WTC11 (cell line): ENCODE results near the gene ZNF808. TPM values are rescaled to one million over a fixed set of nuclear protein-coding genes. Genes with fewer than 3 reads are reported as not detected.
"Not testable (repeated sequence)": the region's sequence is repeated elsewhere in the genome, so short reads cannot be mapped to it uniquely, and the experiment has no call there.

Experiments used
- ATAC-seq: fragments of 200-7000 bp; cut with Tn5 transposase; 2 replicates; pipeline ENCODE4 v1.10.0; 2021; ENCODE audit warnings: mild to moderate bottlenecking, moderate library complexity
- CTCF ChIA-PET: fragments of 300-600 bp; sonication (Branson Sonifier 250); formaldehyde crosslinking; loops from one replicate; lab custom pipeline; 2021; ENCODE audit warnings: antibody characterized with exemption; lab: Charles Lee
- POLR2A ChIA-PET: fragments of 350-600 bp; sonication (Branson Sonifier 250); formaldehyde crosslinking; loops from one replicate; lab custom pipeline; 2021; ENCODE audit warnings: antibody characterized with exemption; lab: Charles Lee
- DNase-seq: peaks from one replicate; pipeline ENCODE4 v3.0.0; 2021; ENCODE audit warnings: low spot score
- H3K27ac Mint-ChIP-seq: 2 replicates; pipeline ENCODE4 v1.8.0; 2021; ENCODE audit warnings: mixed read lengths
- H3K27me3 Mint-ChIP-seq: 2 replicates; pipeline ENCODE4 v1.8.0; 2021; ENCODE audit warnings: low read depth, mild to moderate bottlenecking, moderate library complexity, mixed read lengths
- H3K36me3 Mint-ChIP-seq: 2 replicates; pipeline ENCODE4 v1.8.0; 2021; ENCODE audit warnings: mixed read lengths
- H3K4me1 Mint-ChIP-seq: 2 replicates; pipeline ENCODE4 v1.8.0; 2022; ENCODE audit warnings: mixed read lengths
- H3K4me3 Mint-ChIP-seq: 2 replicates; pipeline ENCODE4 v1.8.0; 2021; ENCODE audit warnings: mild to moderate bottlenecking, moderate library complexity, mixed read lengths
- H3K9me3 Mint-ChIP-seq: 2 replicates; pipeline ENCODE4 v1.8.0; 2021; ENCODE audit warnings: mixed read lengths
- CBFB ChIP-seq: sonication (generic); formaldehyde crosslinking; IDR thresholded peaks from 2 replicates; pipeline ENCODE4 v1.8.1; 2022; ENCODE audit warnings: mild to moderate bottlenecking, low read depth, missing genetic modification reagents
- ESRRA ChIP-seq: sonication (generic); formaldehyde crosslinking; IDR thresholded peaks from 2 replicates; pipeline ENCODE4 v1.8.1; 2022; ENCODE audit warnings: mild to moderate bottlenecking, missing genetic modification reagents, borderline replicate concordance
- FOXP1 ChIP-seq: sonication (generic); formaldehyde crosslinking; IDR thresholded peaks from 2 replicates; pipeline ENCODE4 v1.8.0; 2022; ENCODE audit warnings: missing genetic modification reagents, mild to moderate bottlenecking, moderate library complexity, borderline replicate concordance
- GABPB1 ChIP-seq: sonication (generic); formaldehyde crosslinking; IDR thresholded peaks from 2 replicates; pipeline ENCODE4 v1.8.1; 2023; ENCODE audit warnings: mild to moderate bottlenecking, missing genetic modification reagents
- JAZF1 ChIP-seq: fragments of 250-450 bp; sonication (Bioruptor Pico); IDR thresholded peaks from 2 replicates; pipeline ENCODE4 v1.9.0; 2021; ENCODE audit warnings: moderate library complexity, mild to moderate bottlenecking, inconsistent platforms
- KAT7 ChIP-seq: sonication (generic); formaldehyde crosslinking; IDR thresholded peaks from 2 replicates; pipeline ENCODE4 v1.8.1; 2023; ENCODE audit warnings: missing genetic modification reagents, mild to moderate bottlenecking, borderline replicate concordance
- MXD4 ChIP-seq: fragments of 250-450 bp; sonication (Bioruptor Pico); IDR thresholded peaks from 2 replicates; pipeline ENCODE4 v1.8.0; 2021; ENCODE audit warnings: mild to moderate bottlenecking, moderate library complexity, borderline replicate concordance
- RELA ChIP-seq: sonication (generic); formaldehyde crosslinking; IDR thresholded peaks from 2 replicates; pipeline ENCODE4 v1.8.1; 2022; ENCODE audit warnings: missing genetic modification reagents, mild to moderate bottlenecking, borderline replicate concordance
- SP1 ChIP-seq: sonication (generic); formaldehyde crosslinking; conservative IDR thresholded peaks from 2 replicates; pipeline ENCODE4 v1.8.1; 2022; ENCODE audit warnings: missing genetic modification reagents
- TEAD1 ChIP-seq: sonication (generic); formaldehyde crosslinking; IDR thresholded peaks from 2 replicates; pipeline ENCODE4 v1.8.0; 2022; ENCODE audit warnings: mild to moderate bottlenecking, missing genetic modification reagents
- total RNA-seq: library from RNA; stranded (reverse); gene quantifications from 3 replicates; pipeline ENCODE4 v1.2.3, GENCODE V29; 2021
- TF ChIP-seq, protein P1 (sequence below): fragments of 200-600 bp; IDR thresholded peaks from 2 replicates; pipeline ENCODE4 v1.8.0; 2022; ENCODE audit warnings: antibody characterized with exemption
- TF ChIP-seq, protein P2 (sequence below): fragments of 250-450 bp; sonication (Bioruptor Pico); IDR thresholded peaks from 2 replicates; pipeline ENCODE4 v1.9.0; 2021; ENCODE audit warnings: mild to moderate bottlenecking
- TF ChIP-seq, protein P3 (sequence below): sonication (generic); formaldehyde crosslinking; IDR thresholded peaks from 2 replicates; pipeline ENCODE4 v1.8.0; 2023; ENCODE audit warnings: mild to moderate bottlenecking, missing genetic modification reagents
- TF ChIP-seq, protein P4 (sequence below): sonication (generic); formaldehyde crosslinking; IDR thresholded peaks from 2 replicates; pipeline ENCODE4 v1.8.1; 2022; ENCODE audit warnings: low read depth, mild to moderate bottlenecking, moderate library complexity, missing genetic modification reagents, borderline replicate concordance
- TF ChIP-seq, protein P5 (sequence below): sonication (generic); formaldehyde crosslinking; IDR thresholded peaks from 2 replicates; pipeline ENCODE4 v1.8.1; 2023; ENCODE audit warnings: mild to moderate bottlenecking, missing genetic modification reagents, borderline replicate concordance
- TF ChIP-seq, protein P6 (sequence below): sonication (generic); formaldehyde crosslinking; IDR thresholded peaks from 2 replicates; pipeline ENCODE4 v1.8.1; 2022; ENCODE audit warnings: mild to moderate bottlenecking, missing genetic modification reagents, moderate library complexity, borderline replicate concordance

The ZNF808 gene
- total RNA-seq, 1 experiment from 2014 or later, result 59.2 TPM

DNA sequence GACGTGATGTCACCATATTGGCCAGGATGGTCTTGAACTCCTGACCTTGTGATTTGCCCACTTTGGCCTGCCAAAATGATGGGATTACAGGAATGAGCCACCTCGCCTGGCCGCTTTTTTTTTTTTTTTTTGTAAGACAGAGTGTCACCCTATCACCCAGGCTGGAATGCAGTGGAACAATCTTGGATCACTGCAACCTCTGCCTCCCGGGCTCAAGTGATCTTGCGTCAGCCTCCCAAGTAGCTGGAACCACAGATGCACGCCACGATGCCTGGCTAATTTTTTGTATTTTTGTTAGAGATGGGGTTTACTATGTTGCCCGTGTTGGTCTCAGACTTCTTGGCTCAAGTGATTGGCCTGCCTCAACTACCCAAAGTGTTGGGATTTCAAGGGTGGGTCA lies 28.9 kb upstream of the ZNF808 start:
- Mint-ChIP-seq H3K27ac (no peak overlapping the region), H3K27me3 (peaks cover 90% of the 10 kb centered on the region), H3K9me3 (no peaks in the 10 kb centered on the region), H3K36me3 (peaks cover 41% of the 10 kb centered on the region), H3K4me1 (peaks cover 39% of the 10 kb centered on the region), H3K4me3 (no peak overlapping the region)
- CTCF ChIA-PET, result interaction anchor here (0.7 to 1.0 kb wide), 3 partner anchors 20 to 102 kb away, joined by 3 read pairs; no protein-coding TSS in a partner anchor
- ATAC-seq, result no peak
- POLR2A ChIA-PET, result no interaction called here
- TF ChIP-seq, protein P1, sequence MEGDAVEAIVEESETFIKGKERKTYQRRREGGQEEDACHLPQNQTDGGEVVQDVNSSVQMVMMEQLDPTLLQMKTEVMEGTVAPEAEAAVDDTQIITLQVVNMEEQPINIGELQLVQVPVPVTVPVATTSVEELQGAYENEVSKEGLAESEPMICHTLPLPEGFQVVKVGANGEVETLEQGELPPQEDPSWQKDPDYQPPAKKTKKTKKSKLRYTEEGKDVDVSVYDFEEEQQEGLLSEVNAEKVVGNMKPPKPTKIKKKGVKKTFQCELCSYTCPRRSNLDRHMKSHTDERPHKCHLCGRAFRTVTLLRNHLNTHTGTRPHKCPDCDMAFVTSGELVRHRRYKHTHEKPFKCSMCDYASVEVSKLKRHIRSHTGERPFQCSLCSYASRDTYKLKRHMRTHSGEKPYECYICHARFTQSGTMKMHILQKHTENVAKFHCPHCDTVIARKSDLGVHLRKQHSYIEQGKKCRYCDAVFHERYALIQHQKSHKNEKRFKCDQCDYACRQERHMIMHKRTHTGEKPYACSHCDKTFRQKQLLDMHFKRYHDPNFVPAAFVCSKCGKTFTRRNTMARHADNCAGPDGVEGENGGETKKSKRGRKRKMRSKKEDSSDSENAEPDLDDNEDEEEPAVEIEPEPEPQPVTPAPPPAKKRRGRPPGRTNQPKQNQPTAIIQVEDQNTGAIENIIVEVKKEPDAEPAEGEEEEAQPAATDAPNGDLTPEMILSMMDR, result no peak
- TF ChIP-seq ESRRA (CRISPR knock-in tag) (no peak), KAT7 (CRISPR knock-in tag) (no peak), RELA (no peak), CBFB (CRISPR knock-in tag) (no peak), MXD4 (CRISPR knock-in tag) (no peak)
- TF ChIP-seq, all 79 proteins: peak for 0
- no peak for DNase-seq

DNA sequence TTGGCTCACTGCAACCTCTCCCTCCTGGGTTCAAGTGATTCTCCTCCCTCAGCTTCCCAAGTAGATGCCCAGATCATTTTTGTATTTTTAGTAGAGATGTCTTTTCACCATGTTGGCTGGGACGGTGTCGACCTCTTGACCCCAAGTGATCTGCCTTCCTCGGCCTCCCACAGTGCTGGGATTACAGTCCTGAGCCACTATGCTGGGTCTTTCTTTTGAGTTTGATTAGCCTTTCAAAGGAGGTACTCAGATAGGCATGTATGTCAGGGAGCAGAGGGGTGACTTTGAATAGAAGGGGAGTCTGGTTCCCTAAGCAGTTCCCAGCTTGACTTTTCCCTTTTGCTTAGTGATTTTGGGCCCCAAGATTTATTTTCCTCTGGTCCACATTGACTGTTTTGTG lies 27.0 kb upstream of the ZNF808 start:
- DNase-seq, result peak; percentile 52
- not testable (repeated sequence) for H3K9me3 Mint-ChIP-seq, H3K4me3 Mint-ChIP-seq, H3K27ac Mint-ChIP-seq
- ATAC-seq, result peak; percentile 96
- H3K36me3 Mint-ChIP-seq, result peaks cover 58% of the 10 kb centered on the region
- peaks cover 87% of the 10 kb centered on the region for H3K27me3 Mint-ChIP-seq
- TF ChIP-seq TEAD1 (CRISPR knock-in tag) (peak; percentile 35; the same call in 1 of the 2 replicates), SP1 (CRISPR knock-in tag) (0 out of 2 replicates have a peak, but pooled peaks have one; percentile 22)
- TF ChIP-seq, protein P2, sequence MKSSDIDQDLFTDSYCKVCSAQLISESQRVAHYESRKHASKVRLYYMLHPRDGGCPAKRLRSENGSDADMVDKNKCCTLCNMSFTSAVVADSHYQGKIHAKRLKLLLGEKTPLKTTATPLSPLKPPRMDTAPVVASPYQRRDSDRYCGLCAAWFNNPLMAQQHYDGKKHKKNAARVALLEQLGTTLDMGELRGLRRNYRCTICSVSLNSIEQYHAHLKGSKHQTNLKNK, result peak; percentile 70; the same call in 1 of the 2 replicates
- TF ChIP-seq, protein P3, sequence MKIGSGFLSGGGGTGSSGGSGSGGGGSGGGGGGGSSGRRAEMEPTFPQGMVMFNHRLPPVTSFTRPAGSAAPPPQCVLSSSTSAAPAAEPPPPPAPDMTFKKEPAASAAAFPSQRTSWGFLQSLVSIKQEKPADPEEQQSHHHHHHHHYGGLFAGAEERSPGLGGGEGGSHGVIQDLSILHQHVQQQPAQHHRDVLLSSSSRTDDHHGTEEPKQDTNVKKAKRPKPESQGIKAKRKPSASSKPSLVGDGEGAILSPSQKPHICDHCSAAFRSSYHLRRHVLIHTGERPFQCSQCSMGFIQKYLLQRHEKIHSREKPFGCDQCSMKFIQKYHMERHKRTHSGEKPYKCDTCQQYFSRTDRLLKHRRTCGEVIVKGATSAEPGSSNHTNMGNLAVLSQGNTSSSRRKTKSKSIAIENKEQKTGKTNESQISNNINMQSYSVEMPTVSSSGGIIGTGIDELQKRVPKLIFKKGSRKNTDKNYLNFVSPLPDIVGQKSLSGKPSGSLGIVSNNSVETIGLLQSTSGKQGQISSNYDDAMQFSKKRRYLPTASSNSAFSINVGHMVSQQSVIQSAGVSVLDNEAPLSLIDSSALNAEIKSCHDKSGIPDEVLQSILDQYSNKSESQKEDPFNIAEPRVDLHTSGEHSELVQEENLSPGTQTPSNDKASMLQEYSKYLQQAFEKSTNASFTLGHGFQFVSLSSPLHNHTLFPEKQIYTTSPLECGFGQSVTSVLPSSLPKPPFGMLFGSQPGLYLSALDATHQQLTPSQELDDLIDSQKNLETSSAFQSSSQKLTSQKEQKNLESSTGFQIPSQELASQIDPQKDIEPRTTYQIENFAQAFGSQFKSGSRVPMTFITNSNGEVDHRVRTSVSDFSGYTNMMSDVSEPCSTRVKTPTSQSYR (CRISPR knock-in tag), result 0 out of 2 replicates have a peak, but pooled peaks have one; percentile 18
- ChIA-PET POLR2A (interaction anchor here (0.6 kb wide), 1 partner anchor 27 kb away, joined by 3 read pairs; no protein-coding TSS in a partner anchor), CTCF (interaction anchor here (0.7 kb wide), 2 partner anchors 26 to 66 kb away, joined by 3 to 4 read pairs; no protein-coding TSS in a partner anchor)
- peaks cover 31% of the 10 kb centered on the region for H3K4me1 Mint-ChIP-seq

DNA sequence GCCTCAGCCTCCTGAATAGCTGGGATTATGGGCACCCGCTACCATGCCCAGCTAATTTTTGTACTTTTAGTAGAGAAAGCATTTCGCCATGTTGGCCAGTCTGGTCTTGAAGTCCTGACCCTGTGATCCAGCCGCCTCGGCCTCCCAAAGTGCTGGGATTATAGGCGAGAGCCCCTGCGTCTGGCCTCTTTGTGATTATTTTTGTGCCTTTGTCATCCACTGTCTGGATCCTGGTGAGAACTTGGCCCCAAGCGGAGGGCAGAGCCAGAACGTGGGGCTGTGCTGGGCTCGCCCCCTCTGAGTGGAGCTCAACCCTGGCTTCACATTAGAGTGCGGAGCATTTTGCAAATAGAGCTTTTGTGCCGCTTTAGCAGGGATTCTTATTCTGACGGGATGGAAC lies 26.5 kb upstream of the ZNF808 start:
- H3K4me3 Mint-ChIP-seq, H3K9me3 Mint-ChIP-seq, DNase-seq, H3K27ac Mint-ChIP-seq, POLR2A ChIA-PET: not testable (repeated sequence)
- peaks cover 59% of the 10 kb centered on the region for H3K36me3 Mint-ChIP-seq
- H3K4me1 Mint-ChIP-seq, result peaks cover 31% of the 10 kb centered on the region
- CTCF ChIA-PET, result interaction anchor here (0.7 kb wide), 1 partner anchor 65 kb away, joined by 3 read pairs; no protein-coding TSS in a partner anchor
- ATAC-seq, result peak; percentile 14; the same call in 1 of the 2 replicates
- H3K27me3 Mint-ChIP-seq, result peaks cover 84% of the 10 kb centered on the region

DNA sequence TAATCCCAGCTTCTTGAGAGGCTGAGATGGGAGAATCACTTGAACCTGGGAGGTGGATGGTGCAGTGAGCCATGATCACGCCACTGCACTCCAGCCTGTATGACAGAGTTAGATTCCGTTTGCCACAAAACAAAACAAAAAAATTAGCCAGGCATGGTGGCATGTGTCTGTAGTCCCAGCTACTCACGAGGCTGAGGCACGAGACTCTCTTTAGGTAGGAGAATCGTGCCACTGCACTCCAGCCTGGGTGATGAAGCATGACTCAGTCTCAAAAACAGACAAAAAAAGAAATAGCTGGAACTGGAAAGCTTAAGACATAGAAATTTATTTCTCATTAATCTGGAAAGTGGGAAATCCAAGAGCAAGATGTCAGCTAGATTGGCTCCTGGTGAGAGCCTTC lies 20.2 kb upstream of the ZNF808 start:
- DNase-seq, result no peak
- Mint-ChIP-seq H3K27me3 (peaks cover 24% of the 10 kb centered on the region), H3K36me3 (peaks cover 83% of the 10 kb centered on the region), H3K9me3 (peaks cover 8% of the 10 kb centered on the region; the same call in 1 of the 2 replicates), H3K4me3 (no peak overlapping the region), H3K27ac (no peak overlapping the region), H3K4me1 (no peaks in the 10 kb centered on the region)
- ATAC-seq, result no peak
- POLR2A ChIA-PET, result no interaction called here
- CTCF ChIA-PET, result no interaction called here
- TF ChIP-seq, protein P4, sequence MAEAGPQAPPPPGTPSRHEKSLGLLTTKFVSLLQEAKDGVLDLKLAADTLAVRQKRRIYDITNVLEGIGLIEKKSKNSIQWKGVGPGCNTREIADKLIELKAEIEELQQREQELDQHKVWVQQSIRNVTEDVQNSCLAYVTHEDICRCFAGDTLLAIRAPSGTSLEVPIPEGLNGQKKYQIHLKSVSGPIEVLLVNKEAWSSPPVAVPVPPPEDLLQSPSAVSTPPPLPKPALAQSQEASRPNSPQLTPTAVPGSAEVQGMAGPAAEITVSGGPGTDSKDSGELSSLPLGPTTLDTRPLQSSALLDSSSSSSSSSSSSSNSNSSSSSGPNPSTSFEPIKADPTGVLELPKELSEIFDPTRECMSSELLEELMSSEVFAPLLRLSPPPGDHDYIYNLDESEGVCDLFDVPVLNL (CRISPR knock-in tag), result no peak
- TF ChIP-seq JAZF1 (no peak), FOXP1 (CRISPR knock-in tag) (no peak), RELA (no peak), GABPB1 (no peak)
- TF ChIP-seq, protein P5, sequence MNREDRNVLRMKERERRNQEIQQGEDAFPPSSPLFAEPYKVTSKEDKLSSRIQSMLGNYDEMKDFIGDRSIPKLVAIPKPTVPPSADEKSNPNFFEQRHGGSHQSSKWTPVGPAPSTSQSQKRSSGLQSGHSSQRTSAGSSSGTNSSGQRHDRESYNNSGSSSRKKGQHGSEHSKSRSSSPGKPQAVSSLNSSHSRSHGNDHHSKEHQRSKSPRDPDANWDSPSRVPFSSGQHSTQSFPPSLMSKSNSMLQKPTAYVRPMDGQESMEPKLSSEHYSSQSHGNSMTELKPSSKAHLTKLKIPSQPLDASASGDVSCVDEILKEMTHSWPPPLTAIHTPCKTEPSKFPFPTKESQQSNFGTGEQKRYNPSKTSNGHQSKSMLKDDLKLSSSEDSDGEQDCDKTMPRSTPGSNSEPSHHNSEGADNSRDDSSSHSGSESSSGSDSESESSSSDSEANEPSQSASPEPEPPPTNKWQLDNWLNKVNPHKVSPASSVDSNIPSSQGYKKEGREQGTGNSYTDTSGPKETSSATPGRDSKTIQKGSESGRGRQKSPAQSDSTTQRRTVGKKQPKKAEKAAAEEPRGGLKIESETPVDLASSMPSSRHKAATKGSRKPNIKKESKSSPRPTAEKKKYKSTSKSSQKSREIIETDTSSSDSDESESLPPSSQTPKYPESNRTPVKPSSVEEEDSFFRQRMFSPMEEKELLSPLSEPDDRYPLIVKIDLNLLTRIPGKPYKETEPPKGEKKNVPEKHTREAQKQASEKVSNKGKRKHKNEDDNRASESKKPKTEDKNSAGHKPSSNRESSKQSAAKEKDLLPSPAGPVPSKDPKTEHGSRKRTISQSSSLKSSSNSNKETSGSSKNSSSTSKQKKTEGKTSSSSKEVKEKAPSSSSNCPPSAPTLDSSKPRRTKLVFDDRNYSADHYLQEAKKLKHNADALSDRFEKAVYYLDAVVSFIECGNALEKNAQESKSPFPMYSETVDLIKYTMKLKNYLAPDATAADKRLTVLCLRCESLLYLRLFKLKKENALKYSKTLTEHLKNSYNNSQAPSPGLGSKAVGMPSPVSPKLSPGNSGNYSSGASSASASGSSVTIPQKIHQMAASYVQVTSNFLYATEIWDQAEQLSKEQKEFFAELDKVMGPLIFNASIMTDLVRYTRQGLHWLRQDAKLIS, result no peak
- TF ChIP-seq, protein P6, sequence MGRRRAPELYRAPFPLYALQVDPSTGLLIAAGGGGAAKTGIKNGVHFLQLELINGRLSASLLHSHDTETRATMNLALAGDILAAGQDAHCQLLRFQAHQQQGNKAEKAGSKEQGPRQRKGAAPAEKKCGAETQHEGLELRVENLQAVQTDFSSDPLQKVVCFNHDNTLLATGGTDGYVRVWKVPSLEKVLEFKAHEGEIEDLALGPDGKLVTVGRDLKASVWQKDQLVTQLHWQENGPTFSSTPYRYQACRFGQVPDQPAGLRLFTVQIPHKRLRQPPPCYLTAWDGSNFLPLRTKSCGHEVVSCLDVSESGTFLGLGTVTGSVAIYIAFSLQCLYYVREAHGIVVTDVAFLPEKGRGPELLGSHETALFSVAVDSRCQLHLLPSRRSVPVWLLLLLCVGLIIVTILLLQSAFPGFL, result no peak
